NCI-H774 (cell line): Measurements from ENCODE around the gene APOL3.
"Not testable (repeated sequence)": the region's sequence is repeated elsewhere in the genome, so short reads cannot be mapped to it uniquely, and the experiment has no call there.

ENCODE experiments used
- DNase-seq: peaks from one replicate; lab custom pipeline; 2025; lab: John Stamatoyannopoulos, UW

The APOL3 gene

GRCh38 chr22:36193171-36193570 is 32.6 kb upstream of the APOL3 start:
- no peak for DNase-seq

DNA sequence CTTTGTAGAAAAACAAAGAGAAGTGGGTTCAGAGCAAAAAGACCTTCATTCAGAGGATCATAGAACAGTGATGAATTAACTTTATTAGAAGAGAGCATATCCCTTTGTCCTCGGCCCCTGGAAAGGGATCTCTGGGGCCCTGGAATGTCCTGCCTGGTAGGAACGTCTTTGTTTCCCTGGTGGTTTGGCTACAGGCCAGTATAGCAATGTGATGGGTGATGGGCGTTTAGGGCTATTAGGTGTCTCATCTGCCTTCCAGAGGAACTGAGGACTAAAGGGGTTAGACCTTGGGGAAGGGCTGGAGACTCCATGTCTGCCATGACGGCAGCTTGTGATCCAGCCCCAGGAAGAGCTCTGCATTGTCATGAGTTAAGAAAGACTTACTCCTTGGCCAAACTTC is 32.0 kb upstream of the APOL3 start:
- no peak for DNase-seq

GRCh38 chr22:36191106-36191836 is 30.7 kb upstream of the APOL3 start:
- DNase-seq = no peak

GRCh38 chr22:36187862-36188261 is 27.3 kb upstream of the APOL3 start:
- not testable (repeated sequence) for DNase-seq

DNA sequence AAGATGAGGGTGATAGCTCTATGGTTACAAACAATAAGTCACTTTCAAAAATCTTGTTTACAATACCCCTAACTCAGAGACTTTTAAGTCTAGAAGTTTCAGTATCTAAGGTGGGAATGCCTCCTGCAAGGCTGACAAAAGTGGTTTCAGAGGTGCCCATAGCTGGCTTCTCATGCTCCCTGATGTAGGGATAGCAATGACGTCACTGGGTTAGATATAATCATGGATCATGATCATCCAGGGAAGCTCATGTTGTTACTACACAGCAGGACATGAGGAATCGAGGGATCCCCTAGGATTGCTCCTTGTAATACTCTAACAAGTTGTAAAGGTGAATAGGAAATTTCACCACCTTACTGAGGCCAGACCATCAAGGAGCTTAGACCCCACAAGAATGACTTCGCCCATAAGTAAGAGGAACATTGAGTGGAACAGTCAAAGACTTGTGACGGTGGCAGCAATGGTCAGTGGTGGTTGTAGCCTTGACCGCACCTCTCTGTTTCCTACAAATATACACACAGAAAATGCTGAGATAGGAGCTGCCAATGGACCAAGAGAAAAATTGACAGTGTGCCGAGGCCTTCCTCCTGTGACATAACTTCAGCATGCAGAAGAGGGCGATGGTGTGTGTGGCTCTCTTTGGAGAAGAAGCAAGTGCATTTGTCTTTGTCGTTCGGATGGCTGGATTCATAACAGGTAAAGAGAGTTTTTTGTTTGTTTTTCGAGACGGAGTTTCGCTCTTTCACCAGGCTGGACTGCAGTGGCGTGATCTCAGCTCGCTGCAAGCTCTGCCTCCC is 25.5 kb upstream of the APOL3 start:
- DNase-seq = no peak

DNA sequence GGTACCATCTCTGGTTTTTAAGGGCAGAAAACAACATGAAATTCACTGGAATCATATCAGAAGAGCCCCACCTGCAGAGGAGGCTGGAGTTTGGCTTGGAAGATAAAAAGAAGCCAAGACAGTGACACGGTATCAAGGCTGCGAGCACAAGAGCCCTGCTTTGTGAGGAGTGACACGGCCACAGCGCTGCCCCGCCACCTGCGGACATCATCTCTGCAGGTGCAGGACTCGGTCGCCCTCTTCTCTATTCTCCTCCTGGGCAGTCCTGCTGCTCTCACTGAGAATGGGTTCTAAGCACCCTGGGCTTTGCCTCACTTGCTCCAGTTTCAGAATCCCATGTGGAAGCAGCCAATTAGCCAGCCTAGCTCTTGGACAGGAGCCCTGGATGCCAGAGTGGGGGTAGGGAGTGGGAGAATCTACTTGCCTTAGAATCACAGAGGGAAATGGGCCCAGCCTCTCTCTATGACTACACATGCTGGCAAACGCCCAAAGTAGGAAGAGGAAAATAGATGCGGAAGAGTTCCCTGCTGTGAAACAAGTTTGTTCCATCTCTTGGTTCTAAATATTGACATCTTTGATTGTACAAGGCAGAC is 24.0 kb upstream of the APOL3 start:
- DNase-seq = no peak

DNA sequence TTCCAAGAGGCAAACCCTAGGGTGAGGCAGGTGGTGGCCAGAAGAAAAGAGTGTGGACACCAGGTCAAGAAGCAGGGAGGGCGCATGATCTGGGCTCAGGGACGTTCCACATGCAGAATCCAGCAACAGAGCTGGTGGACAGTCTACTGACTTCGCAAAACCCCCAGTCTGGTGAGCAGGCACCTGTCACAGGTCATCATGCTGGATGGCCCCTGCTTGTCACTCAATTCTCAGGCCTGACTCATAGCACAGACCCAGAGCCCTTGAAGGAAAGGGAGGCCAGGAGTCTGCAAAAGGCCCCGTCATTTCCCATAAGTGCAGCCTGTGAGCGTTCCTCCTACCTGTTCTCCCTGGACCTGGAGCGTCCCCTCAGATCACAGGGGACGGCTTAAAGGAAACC is 22.9 kb upstream of the APOL3 start:
- DNase-seq = no peak

GRCh38 chr22:36182857-36183256 is 22.3 kb upstream of the APOL3 start:
- no peak for DNase-seq

- no peak for DNase-seq
These were observed 21.5 kb upstream of the APOL3 start for GRCh38 chr22:36182056-36182455.

DNA sequence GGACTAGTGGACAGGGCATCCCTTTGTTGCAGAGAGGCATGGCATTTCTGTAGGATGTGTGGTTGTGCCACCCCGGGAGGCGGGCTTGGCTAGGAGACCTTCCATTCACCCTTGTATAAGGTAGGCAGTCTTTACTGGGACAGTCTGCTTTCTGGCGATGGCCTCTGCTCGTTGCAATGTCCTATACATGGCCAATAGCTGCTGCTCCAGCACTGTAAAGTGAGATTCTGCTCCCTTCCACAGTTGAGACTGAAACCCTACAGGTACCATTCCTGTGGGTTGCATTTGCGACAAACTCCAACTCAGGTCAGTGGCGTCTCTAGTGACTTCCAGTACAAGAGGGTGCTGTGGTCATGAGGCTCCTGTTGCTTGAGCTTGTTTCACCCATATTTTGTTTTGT is 20.4 kb upstream of the APOL3 start:
- no peak for DNase-seq

- DNase-seq = no peak
These were observed 19.7 kb upstream of the APOL3 start for GRCh38 chr22:36180038-36180880.

DNA sequence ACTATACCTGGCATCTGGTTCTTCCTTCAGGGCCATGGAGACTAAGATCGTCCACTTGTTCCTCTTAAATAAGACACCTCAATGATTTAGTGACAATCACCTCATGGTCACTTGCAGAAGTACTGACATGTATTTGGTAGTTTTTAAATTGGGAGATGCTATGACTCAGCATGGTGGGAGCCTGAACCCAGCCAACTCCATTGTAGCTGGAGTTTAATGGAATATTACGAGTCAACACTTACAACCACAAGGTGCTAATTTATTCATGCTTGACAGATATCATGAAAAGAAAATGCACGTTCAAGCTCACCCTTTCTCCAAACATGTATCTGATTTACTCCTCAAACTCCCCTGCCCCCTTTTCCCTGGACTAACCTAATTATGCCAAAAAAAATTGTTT is 16.6 kb upstream of the APOL3 start:
- no peak for DNase-seq

- no peak for DNase-seq
These were observed 15.3 kb upstream of the APOL3 start for GRCh38 chr22:36175892-36176291.

- no peak for DNase-seq
These were observed 11.4 kb upstream of the APOL3 start for GRCh38 chr22:36171941-36172340.

- DNase-seq = no peak
These were observed 6.1 kb upstream of the APOL3 start for GRCh38 chr22:36166518-36167220.

DNA sequence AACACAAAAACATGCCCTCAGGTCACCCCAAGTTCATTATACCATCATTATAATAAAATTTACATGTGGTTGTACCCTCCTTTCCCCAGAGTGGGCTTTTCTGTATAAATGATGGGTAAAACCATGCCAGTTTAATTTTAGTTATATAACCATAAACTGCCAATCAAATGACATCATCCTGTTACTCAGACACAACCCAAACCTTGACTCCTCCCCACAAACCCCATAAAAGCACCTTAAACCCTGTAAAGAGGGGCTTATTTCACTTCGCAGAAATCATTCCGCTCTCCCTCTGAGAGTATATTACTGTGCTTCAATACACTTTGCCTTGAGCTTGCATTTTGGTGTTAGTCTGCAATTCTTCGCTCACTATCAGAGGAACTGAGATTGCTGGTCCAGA is 5.5 kb upstream of the APOL3 start:
- no peak for DNase-seq

GRCh38 chr22:36165141-36165540 is 4.6 kb upstream of the APOL3 start:
- DNase-seq = no peak

DNA sequence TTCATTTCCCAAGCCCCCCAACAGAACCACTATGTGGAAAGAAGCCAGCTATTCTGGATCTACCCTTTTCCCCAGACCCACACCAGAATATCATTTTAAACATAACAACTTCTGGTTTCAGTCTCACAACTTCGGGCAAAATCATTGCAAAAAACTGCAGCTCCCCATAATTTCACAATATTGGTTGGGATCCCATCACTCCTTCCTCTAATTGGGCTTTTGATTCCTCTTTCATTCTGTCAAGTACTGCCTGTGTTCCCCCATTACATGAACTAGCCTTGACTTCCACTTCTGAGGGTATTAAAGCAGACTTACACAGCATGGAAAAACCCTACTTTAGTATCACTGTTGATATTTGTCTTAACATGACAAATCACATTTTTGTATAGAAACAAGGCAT is 4.1 kb upstream of the APOL3 start:
- no peak for DNase-seq

GRCh38 chr22:36163497-36163896 is 2.9 kb upstream of the APOL3 start:
- DNase-seq = no peak

DNA sequence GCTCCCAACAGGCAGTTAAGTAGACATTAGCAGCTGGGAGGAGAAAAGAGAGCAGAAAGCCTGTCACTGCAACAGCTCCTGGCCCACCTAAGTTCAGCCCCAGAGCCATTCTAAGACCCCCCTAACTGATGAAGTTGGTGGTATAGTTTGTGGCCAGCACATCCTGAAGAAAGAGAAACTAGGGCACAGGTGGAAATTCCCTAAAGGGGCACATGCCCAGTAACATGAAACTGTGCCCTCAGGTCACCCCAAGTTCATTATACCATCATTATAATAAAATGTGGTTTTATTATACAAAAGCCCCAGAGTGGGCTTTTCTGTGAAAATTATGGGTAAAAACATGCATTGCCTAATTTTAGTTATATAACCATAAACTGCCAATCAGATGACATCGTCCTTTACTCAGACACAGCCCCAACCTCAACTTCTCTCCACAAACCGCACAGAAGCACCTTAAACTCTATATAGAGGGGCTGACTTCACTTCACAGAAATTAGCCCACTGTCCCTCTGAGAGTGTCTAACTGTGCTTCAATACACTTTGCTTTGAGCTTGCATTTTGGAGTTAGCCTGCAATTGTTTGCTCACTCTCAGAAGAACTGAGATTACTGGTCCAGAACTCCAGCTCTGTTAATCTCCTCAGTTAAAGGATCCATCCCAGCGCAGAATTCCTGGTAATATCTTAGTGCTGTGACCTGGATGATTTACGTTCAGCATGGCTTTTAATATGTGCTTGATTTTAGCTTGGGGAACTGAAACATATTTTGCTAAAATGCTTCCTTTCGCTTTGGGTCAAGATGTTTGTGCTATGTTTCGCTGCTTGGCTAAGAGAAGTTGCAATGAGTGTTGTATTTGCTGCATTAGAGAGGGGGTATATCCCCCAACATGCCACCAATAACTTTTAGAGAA is 1.8 kb upstream of the APOL3 start:
- no peak for DNase-seq

DNA sequence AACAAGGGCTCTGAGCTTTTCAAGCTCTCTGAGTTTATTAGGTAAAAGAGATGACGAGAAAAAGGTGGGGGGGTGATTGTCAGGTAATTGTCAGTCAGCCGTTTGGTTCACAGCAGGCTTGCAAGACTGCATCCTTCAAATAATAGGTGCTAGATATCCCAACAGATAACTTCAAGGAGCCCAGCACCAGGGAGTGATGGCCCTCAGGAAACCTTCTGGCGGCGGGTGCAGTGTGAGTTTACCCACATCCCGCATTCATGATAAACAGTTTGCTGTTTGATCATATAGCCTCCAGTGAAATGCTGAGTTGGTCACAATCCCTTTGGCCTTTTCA is 1.2 kb upstream of the APOL3 start:
- DNase-seq = not testable (repeated sequence)
